Measurements from ENCODE around the gene HEMK1. TPM values are rescaled to one million over a fixed set of nuclear protein-coding genes. Genes with fewer than 3 reads are reported as not detected.

The HEMK1 gene
- polyA plus RNA-seq, 5 donors: 20.9 to 29.4 (median 23.5) TPM

- DNase-seq: peak in 1 of 2 donors; percentile 73
Observed at GRCh38 chr3:50572158-50572557, 2.8 kb downstream of the HEMK1 start.

- DNase-seq: no peak
Observed at GRCh38 chr3:50572801-50573371, 3.6 kb downstream of the HEMK1 start.

- no peak for DNase-seq
Observed at GRCh38 chr3:50573566-50574443, 4.5 kb downstream of the HEMK1 start.

GRCh38 chr3:50574444-50574831, 5.1 kb downstream of the HEMK1 start:
- DNase-seq: no peak

- DNase-seq: no peak
Observed at GRCh38 chr3:50575372-50575771, 6.0 kb downstream of the HEMK1 start.

GRCh38 chr3:50577348-50577747, 8.0 kb downstream of the HEMK1 start:
- DNase-seq: no peak

GRCh38 chr3:50580683-50581458, 11.5 kb downstream of the HEMK1 start:
- DNase-seq: no peak

- DNase-seq: no peak
Observed at GRCh38 chr3:50581459-50581842, 12.1 kb downstream of the HEMK1 start.

- no peak for DNase-seq
Observed at GRCh38 chr3:50582083-50582482, 12.8 kb downstream of the HEMK1 start.

GRCh38 chr3:50583897-50584296, 14.6 kb downstream of the HEMK1 start:
- peak in 1 of 2 donors; percentile 48 for DNase-seq

- no peak for DNase-seq
Observed at GRCh38 chr3:50584391-50584790, 15.1 kb downstream of the HEMK1 start.

- no peak for DNase-seq
Observed at GRCh38 chr3:50585919-50586762, 16.8 kb downstream of the HEMK1 start.

- no peak for DNase-seq
Observed at GRCh38 chr3:50586763-50587070, 17.4 kb downstream of the HEMK1 start.

- no peak for DNase-seq
Observed at GRCh38 chr3:50587373-50587772, 18.1 kb downstream of the HEMK1 start.

GRCh38 chr3:50587806-50588758, 18.8 kb downstream of the HEMK1 start:
- no peak for DNase-seq

GRCh38 chr3:50588759-50589433, 19.6 kb downstream of the HEMK1 start:
- DNase-seq: no peak

- no peak for DNase-seq
Observed at GRCh38 chr3:50591196-50591741, 21.9 kb downstream of the HEMK1 start.

GRCh38 chr3:50592568-50592967, 23.2 kb downstream of the HEMK1 start:
- DNase-seq: no peak

GRCh38 chr3:50594253-50594785, 25.0 kb downstream of the HEMK1 start:
- no peak for DNase-seq

Measured in right lung (tissue), 5 donors.